ENCODE measurements around the gene NEDD9.

Gene NEDD9

DNA sequence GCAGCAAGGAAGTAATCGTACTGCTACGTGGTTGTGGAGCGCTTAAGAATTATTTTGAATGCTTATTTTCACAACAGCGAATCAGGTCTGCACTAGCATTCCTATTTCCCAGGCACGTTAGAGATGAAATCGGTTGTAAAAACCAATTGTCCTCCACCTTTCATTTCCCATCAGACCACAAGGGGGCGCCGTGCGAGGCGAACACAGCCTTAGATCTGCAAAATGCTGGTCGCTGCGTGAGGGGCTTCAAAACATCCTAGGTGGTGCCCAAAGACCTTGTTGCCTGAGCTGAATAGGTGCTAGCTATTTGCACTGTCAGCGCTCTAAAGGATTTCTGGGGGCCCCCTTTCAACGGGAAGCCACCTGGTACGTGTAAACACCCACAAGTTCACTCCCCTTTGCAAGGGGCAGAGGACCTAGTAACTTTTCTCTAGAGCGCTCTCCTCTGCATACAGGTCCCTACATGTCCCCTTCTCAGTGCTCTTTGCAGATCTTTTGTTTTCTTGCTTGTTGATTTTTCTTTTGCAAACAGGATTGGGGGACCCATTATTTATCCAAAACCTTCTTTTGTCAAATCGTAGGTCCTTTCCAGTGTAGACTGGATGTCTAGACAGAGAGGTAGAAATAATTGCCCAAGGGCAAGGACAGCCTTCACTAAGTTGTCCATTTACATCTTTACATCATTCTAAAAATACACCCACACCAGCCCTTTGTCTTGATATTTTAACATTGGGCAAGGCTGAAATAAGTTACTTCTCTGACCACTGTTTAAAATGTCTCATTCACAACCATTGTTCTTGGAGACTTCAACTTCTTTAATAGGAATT lies 59.8 kb downstream of the NEDD9 start:
- Histone ChIP-seq H3K4me1 (ENCODE audit: control insufficient read depth, insufficient read depth, low read length, unreplicated experiment) (no peaks in the 10 kb centered on the region), H3K27me3 (ENCODE audit: insufficient read depth, low read length) (no peaks in the 10 kb centered on the region), H3K36me3 (ENCODE audit: insufficient read depth, low read length) (no peaks in the 10 kb centered on the region), H3K79me2 (ENCODE audit: control insufficient read depth, insufficient read depth, low read length, unreplicated experiment) (no peaks in the 10 kb centered on the region), H2AFZ (ENCODE audit: low read length, unreplicated experiment) (peak overlapping the region; percentile 24), H3K4me3 (ENCODE audit: low read depth, low read length) (no peak overlapping the region), H3K27ac (ENCODE audit: low read depth, low read length) (no peak overlapping the region)

GRCh38 chr6:11171952-11172351 lies 60.5 kb downstream of the NEDD9 start:
- H3K36me3 ChIP-seq (ENCODE audit: insufficient read depth, low read length) = no peaks in the 10 kb centered on the region
- H3K27me3 ChIP-seq (ENCODE audit: insufficient read depth, low read length) = no peaks in the 10 kb centered on the region
- H3K79me2 ChIP-seq (ENCODE audit: control insufficient read depth, insufficient read depth, low read length, unreplicated experiment) = no peaks in the 10 kb centered on the region
- H3K27ac ChIP-seq (ENCODE audit: low read depth, low read length) = no peak overlapping the region
- no peak overlapping the region for H3K4me3 ChIP-seq (ENCODE audit: low read depth, low read length)
- H3K4me1 ChIP-seq (ENCODE audit: control insufficient read depth, insufficient read depth, low read length, unreplicated experiment) = no peaks in the 10 kb centered on the region
- H2AFZ ChIP-seq (ENCODE audit: low read length, unreplicated experiment) = no peak overlapping the region

DNA sequence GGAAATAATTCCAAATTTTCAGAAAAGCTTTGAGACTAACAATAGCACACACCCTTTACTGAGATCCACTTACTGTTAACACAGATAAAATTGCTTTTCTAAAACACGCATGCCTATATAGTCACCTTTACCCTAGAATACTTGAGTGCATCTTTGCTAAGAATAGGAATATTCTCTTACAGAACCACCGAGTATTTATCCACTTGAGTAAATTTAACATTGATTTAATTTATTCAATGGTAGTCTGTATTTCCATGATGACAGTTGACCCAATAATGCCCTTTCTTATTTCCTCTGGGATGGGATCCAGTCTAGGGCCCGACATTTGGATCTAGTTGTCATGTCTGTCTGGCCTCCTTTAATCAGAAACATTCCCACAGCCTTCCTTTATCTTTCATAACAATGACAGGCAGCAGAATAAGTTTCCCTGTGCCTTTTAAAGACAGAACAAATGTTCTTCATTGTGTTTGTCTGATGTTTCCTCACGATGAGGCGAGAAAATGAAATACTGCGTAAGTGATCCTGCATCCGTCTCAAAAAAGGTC lies 64.3 kb downstream of the NEDD9 start:
- no peak overlapping the region for H3K27ac ChIP-seq (ENCODE audit: low read depth, low read length)
- no peaks in the 10 kb centered on the region for H3K36me3 ChIP-seq (ENCODE audit: insufficient read depth, low read length)
- no peaks in the 10 kb centered on the region for H3K27me3 ChIP-seq (ENCODE audit: insufficient read depth, low read length)
- no peak overlapping the region for H3K4me3 ChIP-seq (ENCODE audit: low read depth, low read length)
- H3K79me2 ChIP-seq (ENCODE audit: control insufficient read depth, insufficient read depth, low read length, unreplicated experiment) = no peaks in the 10 kb centered on the region
- no peak overlapping the region for H2AFZ ChIP-seq (ENCODE audit: low read length, unreplicated experiment)
- no peaks in the 10 kb centered on the region for H3K4me1 ChIP-seq (ENCODE audit: control insufficient read depth, insufficient read depth, low read length, unreplicated experiment)

DNA sequence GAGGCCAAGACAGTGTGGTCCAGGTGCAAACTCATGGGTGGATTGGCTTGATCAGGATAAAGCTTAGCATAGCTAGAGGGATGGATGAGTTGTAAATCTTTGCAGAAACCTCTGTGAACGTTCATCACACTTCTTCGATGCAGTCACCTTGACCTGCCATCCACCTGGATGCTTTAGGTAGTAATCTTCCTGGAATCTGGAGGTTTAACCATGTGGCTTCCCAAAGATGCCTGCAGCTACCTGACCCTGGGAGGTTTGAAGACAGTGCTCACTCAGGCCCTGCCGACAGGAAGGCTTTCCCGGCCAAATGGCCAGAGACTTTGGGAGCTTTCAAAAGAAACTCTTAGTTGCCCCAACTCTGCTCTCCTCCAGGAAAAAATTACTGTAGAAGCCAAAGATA lies 65.5 kb downstream of the NEDD9 start:
- Histone ChIP-seq H3K27ac (ENCODE audit: low read depth, low read length) (no peak overlapping the region), H2AFZ (ENCODE audit: low read length, unreplicated experiment) (no peak overlapping the region), H3K27me3 (ENCODE audit: insufficient read depth, low read length) (no peaks in the 10 kb centered on the region), H3K36me3 (ENCODE audit: insufficient read depth, low read length) (no peaks in the 10 kb centered on the region), H3K4me1 (ENCODE audit: control insufficient read depth, insufficient read depth, low read length, unreplicated experiment) (no peaks in the 10 kb centered on the region), H3K79me2 (ENCODE audit: control insufficient read depth, insufficient read depth, low read length, unreplicated experiment) (no peaks in the 10 kb centered on the region), H3K4me3 (ENCODE audit: low read depth, low read length) (no peak overlapping the region)

- Histone ChIP-seq H3K79me2 (ENCODE audit: control insufficient read depth, insufficient read depth, low read length, unreplicated experiment) (no peaks in the 10 kb centered on the region), H3K27ac (ENCODE audit: low read depth, low read length) (no peak overlapping the region), H3K4me1 (ENCODE audit: control insufficient read depth, insufficient read depth, low read length, unreplicated experiment) (peaks cover 10% of the 10 kb centered on the region), H2AFZ (ENCODE audit: low read length, unreplicated experiment) (no peak overlapping the region), H3K36me3 (ENCODE audit: insufficient read depth, low read length) (no peaks in the 10 kb centered on the region), H3K4me3 (ENCODE audit: low read depth, low read length) (no peak overlapping the region), H3K27me3 (ENCODE audit: insufficient read depth, low read length) (no peaks in the 10 kb centered on the region)
Measured at GRCh38 chr6:11164717-11165646, 67.5 kb downstream of the NEDD9 start.

DNA sequence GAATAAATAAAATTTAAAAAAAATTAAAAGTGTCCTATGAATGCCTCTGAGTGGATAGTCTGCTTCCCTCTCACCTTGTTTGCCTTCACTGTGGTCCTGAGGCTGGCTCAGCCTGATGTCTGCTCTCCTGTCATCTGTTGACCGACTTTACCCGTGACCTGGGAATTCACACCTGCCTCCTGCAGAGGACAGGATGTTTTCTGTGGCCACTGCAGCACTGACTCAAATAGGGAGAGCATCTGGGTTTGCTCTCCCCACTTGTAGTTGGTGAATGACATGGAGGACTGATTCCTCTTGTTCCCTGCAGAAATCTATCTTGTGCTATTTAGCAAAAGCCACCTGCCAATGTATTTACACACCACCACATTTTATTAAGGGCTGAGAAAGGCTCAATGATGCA lies 68.5 kb downstream of the NEDD9 start:
- H3K36me3 ChIP-seq (ENCODE audit: insufficient read depth, low read length) = no peaks in the 10 kb centered on the region
- no peaks in the 10 kb centered on the region for H3K79me2 ChIP-seq (ENCODE audit: control insufficient read depth, insufficient read depth, low read length, unreplicated experiment)
- no peak overlapping the region for H3K27ac ChIP-seq (ENCODE audit: low read depth, low read length)
- H3K27me3 ChIP-seq (ENCODE audit: insufficient read depth, low read length) = no peaks in the 10 kb centered on the region
- no peak overlapping the region for H3K4me3 ChIP-seq (ENCODE audit: low read depth, low read length)
- H3K4me1 ChIP-seq (ENCODE audit: control insufficient read depth, insufficient read depth, low read length, unreplicated experiment) = peaks cover 10% of the 10 kb centered on the region
- H2AFZ ChIP-seq (ENCODE audit: low read length, unreplicated experiment) = no peak overlapping the region

DNA sequence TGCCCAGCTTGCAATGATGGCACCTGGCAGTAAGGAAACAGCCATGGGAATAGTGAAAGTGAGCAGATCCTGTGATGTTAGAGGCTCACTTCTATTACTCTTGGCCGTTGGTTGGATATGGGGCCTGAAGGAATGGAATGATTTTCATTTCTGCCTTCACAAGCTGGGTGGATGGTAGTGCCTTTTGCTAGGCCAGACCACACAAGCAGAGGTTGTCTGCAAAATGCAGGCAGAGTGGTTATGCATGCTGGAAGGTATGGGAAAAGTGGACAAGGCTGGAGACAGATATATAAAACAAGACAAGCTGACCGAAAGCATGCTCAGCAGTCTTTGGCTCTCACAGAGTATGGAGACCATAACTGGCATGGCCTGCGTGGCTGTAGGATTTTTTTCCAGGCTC lies 70.2 kb downstream of the NEDD9 start:
- no peaks in the 10 kb centered on the region for H3K36me3 ChIP-seq (ENCODE audit: insufficient read depth, low read length)
- no peak overlapping the region for H3K4me3 ChIP-seq (ENCODE audit: low read depth, low read length)
- no peak overlapping the region for H2AFZ ChIP-seq (ENCODE audit: low read length, unreplicated experiment)
- no peak overlapping the region for H3K27ac ChIP-seq (ENCODE audit: low read depth, low read length)
- H3K27me3 ChIP-seq (ENCODE audit: insufficient read depth, low read length) = no peaks in the 10 kb centered on the region
- H3K79me2 ChIP-seq (ENCODE audit: control insufficient read depth, insufficient read depth, low read length, unreplicated experiment) = no peaks in the 10 kb centered on the region
- H3K4me1 ChIP-seq (ENCODE audit: control insufficient read depth, insufficient read depth, low read length, unreplicated experiment) = peaks cover 10% of the 10 kb centered on the region

- peaks cover 10% of the 10 kb centered on the region for H3K4me1 ChIP-seq (ENCODE audit: control insufficient read depth, insufficient read depth, low read length, unreplicated experiment)
- H3K79me2 ChIP-seq (ENCODE audit: control insufficient read depth, insufficient read depth, low read length, unreplicated experiment) = no peaks in the 10 kb centered on the region
- H3K36me3 ChIP-seq (ENCODE audit: insufficient read depth, low read length) = no peaks in the 10 kb centered on the region
- no peaks in the 10 kb centered on the region for H3K27me3 ChIP-seq (ENCODE audit: insufficient read depth, low read length)
- H3K4me3 ChIP-seq (ENCODE audit: low read depth, low read length) = no peak overlapping the region
- no peak overlapping the region for H2AFZ ChIP-seq (ENCODE audit: low read length, unreplicated experiment)
- no peak overlapping the region; the same call in 1 of the 2 replicates for H3K27ac ChIP-seq (ENCODE audit: low read depth, low read length)
Measured at GRCh38 chr6:11161031-11161956, 71.2 kb downstream of the NEDD9 start.

DNA sequence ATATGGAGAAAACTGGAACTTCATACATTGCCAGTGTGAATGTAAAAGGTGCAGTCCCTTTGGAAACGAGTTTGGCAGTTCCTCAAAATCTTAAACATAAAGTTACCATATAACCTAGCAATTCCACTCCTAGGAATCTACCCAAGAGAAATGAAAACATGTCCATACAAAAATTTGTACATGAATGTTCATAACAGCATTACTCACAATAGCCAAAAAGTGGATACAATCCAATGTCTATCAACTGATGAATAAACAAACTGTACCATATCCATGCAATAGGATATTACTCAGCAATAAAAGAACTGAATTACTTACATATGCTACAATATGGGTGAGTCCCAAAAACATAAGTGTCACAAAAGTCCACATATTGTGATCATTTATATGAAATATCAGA lies 72.3 kb downstream of the NEDD9 start:
- Histone ChIP-seq H3K79me2 (ENCODE audit: control insufficient read depth, insufficient read depth, low read length, unreplicated experiment) (no peaks in the 10 kb centered on the region), H2AFZ (ENCODE audit: low read length, unreplicated experiment) (no peak overlapping the region), H3K36me3 (ENCODE audit: insufficient read depth, low read length) (no peaks in the 10 kb centered on the region), H3K4me3 (ENCODE audit: low read depth, low read length) (no peak overlapping the region), H3K27me3 (ENCODE audit: insufficient read depth, low read length) (no peaks in the 10 kb centered on the region), H3K4me1 (ENCODE audit: control insufficient read depth, insufficient read depth, low read length, unreplicated experiment) (peaks cover 10% of the 10 kb centered on the region), H3K27ac (ENCODE audit: low read depth, low read length) (no peak overlapping the region)

GRCh38 chr6:11155589-11155988 lies 76.9 kb downstream of the NEDD9 start:
- Histone ChIP-seq H2AFZ (ENCODE audit: low read length, unreplicated experiment) (no peak overlapping the region), H3K27me3 (ENCODE audit: insufficient read depth, low read length) (no peaks in the 10 kb centered on the region), H3K4me3 (ENCODE audit: low read depth, low read length) (no peak overlapping the region), H3K79me2 (ENCODE audit: control insufficient read depth, insufficient read depth, low read length, unreplicated experiment) (no peaks in the 10 kb centered on the region), H3K4me1 (ENCODE audit: control insufficient read depth, insufficient read depth, low read length, unreplicated experiment) (peaks cover 3% of the 10 kb centered on the region), H3K36me3 (ENCODE audit: insufficient read depth, low read length) (no peaks in the 10 kb centered on the region), H3K27ac (ENCODE audit: low read depth, low read length) (no peak overlapping the region)
